Urinary bladder (tissue), 4 donors: ENCODE data around the gene NAV2. TPM values are rescaled to one million over a fixed set of nuclear protein-coding genes. Genes with fewer than 3 reads are reported as not detected.

Experiments used
- DNase-seq: peaks from one replicate; pipeline ENCODE4 v3.0.0-alpha.2; 2015; ENCODE audit errors: extremely low spot score
- H3K27ac ChIP-seq: one replicate; pipeline ENCODE4 v1.5.1; 2013; ENCODE audit warnings: low read depth, mild to moderate bottlenecking, moderate library complexity
- H3K36me3 ChIP-seq: one replicate; pipeline ENCODE4 v1.6.1; 2013; ENCODE audit warnings: mild to moderate bottlenecking, moderate library complexity; ENCODE audit not compliant: insufficient read depth
- H3K4me1 ChIP-seq: one replicate; pipeline ENCODE4 v1.6.1; 2013; ENCODE audit warnings: mild to moderate bottlenecking, moderate library complexity; ENCODE audit not compliant: insufficient read depth
- H3K4me3 ChIP-seq: one replicate; pipeline ENCODE4 v1.5.1; 2013; ENCODE audit warnings: low read depth, low read length
- WGBS: extraction: QIAGEN DNeasy Blood & Tissue Kit; methylation state at CpG from one replicate; pipeline ENCODE4 v1.1.7; 2013; 5-methylcytosine and 5-hydroxymethylcytosine counted together
- polyA plus RNA-seq: library from polyadenylated mRNA; stranded (reverse); fragments of 200-250 nt; gene quantifications from one replicate; pipeline ENCODE4 v1.2.3, GENCODE V29; 2013
- total RNA-seq: library from RNA; depleted of rRNA; stranded (reverse); fragments of >200 nt; gene quantifications from one replicate; pipeline ENCODE4 v1.2.3, GENCODE V29; 2014
- donor health status: healthy with polysubstance abuse.
- donor health status: healthy.

The NAV2 gene
- total and polyA plus RNA-seq, 2 donors = 7.8 to 10.6 TPM

DNA sequence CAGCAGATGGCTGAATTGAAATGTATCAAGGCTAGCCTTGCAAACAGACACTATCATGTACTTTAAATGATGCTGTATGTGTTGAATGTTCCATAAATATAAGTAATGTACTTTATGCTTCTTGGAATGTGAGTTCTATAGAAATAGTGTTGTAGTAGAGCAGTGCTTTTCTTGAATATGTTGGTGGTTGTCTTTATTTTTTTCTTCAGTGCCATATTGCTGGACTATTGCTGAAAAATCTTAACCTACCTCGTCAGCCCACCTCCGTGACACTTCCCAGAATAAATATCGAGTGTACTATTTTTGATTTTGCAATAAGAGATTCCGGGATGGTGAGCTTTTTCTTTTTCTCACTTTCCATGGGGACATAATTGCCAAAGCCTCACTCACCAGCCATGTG is 153.9 kb downstream of the NAV2 start:
- no peaks in the 10 kb centered on the region for H3K4me1 ChIP-seq
- H3K27ac ChIP-seq = no peak overlapping the region

DNA sequence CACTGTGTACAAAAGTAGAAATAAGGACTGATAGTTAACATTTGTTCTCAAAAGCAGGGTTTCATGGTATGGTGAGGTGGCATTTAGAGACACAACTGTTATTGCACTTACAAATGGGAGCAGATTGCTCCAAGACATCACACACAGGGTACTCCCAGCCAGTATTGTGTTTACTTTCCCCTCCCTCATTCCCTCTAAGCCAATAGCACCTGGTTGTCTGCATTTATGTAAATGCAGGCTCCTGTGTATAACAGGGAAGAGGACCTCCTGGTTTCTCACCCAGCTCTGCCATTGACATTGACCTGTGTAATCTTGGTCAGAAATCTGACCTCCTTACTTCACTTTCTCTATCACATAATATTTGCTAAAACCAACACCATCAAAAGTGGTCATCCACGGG is 154.4 kb downstream of the NAV2 start:
- Histone ChIP-seq H3K36me3 (no peaks in the 10 kb centered on the region), H3K4me1 (no peaks in the 10 kb centered on the region), H3K4me3 (no peak overlapping the region), H3K27ac (no peak overlapping the region)
- DNase-seq = no peak
- WGBS = 84% methylated on average over 1 of the region's 1 CpG

More for the DNA sequence above, 153.9 kb downstream of the NAV2 start:
- H3K4me3 ChIP-seq = no peak overlapping the region
- no peaks in the 10 kb centered on the region for H3K36me3 ChIP-seq
- DNase-seq = no peak
- WGBS = 96% methylated on average over 4 of the region's 4 CpGs

DNA sequence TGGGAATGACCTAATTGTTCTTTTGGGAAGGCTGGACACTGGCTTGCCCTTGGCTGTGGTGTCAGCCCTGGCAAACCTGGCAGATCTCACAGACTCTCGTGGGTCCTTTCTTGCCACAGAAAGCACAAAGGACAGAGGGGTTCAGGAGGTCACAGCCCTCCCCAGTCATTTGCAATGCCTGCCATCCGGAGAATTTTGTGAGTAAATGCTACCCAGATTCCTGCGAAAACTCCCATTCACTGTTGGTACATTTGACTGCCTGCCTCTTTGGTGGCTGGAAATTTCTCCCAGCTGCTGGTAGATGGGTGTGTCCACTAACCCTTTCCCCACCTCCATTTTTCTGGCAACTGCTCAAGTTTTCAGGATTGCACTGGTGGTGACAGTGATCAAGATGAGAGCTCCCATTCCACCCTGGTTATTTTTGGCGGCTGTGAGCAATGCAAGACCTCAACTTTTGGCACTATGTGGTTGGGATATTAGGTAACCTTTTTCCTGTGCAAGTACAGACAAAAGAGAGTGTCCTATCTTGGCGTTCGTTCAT is 155.7 kb downstream of the NAV2 start:
- H3K27ac ChIP-seq = no peak overlapping the region
- no peaks in the 10 kb centered on the region for H3K4me1 ChIP-seq
- WGBS = 57% methylated on average over 6 of the region's 6 CpGs
- no peak overlapping the region for H3K4me3 ChIP-seq
- DNase-seq = no peak
- no peaks in the 10 kb centered on the region for H3K36me3 ChIP-seq

DNA sequence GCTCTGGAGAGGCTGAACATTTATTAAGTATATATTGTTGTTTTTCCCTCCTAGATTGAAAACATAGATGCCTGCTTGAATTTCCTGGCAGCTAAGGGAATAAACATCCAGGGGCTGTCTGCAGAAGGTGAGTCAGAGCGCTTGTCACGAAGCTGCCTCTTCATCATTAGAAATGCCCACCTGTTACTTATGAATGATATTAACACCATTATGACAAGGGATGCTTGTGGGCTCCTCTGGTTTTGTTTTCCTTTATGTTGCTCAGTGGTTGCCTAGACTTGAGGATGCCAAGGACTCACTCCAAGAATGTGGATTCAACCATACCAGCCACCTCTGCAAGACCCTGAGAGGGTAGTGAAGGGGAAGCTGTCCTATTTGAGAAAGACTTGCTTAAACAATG is 156.2 kb downstream of the NAV2 start:
- H3K36me3 ChIP-seq = no peaks in the 10 kb centered on the region
- no peaks in the 10 kb centered on the region for H3K4me1 ChIP-seq
- H3K27ac ChIP-seq = no peak overlapping the region
- 84% methylated on average over 2 of the region's 2 CpGs for WGBS
- no peak overlapping the region for H3K4me3 ChIP-seq
- no peak for DNase-seq

DNA sequence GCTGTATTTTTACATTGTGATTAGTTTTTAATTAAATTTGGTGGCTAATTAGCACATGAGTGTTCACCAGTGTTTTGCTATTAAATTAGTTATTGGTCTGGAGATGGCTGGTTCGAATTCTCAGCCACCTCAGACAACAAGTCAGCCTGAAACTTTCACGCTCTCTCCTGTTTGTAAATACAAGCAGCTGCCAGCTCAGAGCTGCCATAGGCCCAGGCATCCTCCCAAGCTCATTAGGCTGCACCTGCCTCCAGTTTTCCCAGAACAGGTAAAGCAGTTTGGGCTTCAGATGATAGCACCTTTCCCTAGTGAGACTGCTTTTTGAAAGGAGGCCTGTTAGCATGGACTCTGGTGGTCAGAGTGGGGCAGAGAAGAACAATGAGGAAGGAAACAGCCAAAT is 156.8 kb downstream of the NAV2 start:
- H3K27ac ChIP-seq = no peak overlapping the region

DNA sequence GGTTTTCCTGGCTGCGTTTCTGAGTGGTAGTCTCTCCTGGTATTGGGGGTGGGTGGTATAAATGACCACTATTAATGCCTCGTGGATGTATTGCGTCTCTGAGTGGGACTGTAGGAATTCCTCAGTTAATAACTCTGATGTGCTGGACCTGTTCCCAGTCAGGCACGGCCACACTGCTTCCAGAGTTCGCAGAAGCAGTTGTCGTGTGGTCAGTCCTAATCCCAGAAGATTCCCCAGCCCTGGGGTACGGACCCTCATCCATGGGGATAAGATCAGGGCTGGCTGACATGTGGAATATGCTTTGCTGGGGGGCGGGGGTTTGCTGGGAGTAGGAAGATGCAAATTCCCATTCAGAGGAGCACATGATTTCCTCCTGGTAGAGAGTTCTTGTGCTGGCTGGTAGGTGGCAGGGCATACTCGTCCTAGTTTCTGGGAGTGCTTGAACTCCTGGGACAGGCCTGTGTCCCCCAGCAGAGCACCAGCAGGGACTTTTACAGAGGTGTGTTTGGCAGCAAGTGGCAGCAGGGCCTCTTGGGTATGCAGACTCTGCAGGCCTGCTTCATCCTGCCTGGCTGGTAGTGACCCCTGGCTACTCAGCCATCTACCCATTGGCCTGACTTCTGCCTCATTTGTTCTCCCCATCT is 157.4 kb downstream of the NAV2 start:
- WGBS = 53% methylated on average over 9 of the region's 9 CpGs
- DNase-seq = no peak
- no peak overlapping the region for H3K4me3 ChIP-seq
- H3K27ac ChIP-seq = no peak overlapping the region
- no peaks in the 10 kb centered on the region for H3K4me1 ChIP-seq
- no peaks in the 10 kb centered on the region for H3K36me3 ChIP-seq

More for the DNA sequence above, 156.8 kb downstream of the NAV2 start:
- Histone ChIP-seq H3K4me3 (no peak overlapping the region), H3K36me3 (no peaks in the 10 kb centered on the region), H3K4me1 (no peaks in the 10 kb centered on the region)
- DNase-seq = no peak
- 86% methylated on average over 2 of the region's 2 CpGs for WGBS

DNA sequence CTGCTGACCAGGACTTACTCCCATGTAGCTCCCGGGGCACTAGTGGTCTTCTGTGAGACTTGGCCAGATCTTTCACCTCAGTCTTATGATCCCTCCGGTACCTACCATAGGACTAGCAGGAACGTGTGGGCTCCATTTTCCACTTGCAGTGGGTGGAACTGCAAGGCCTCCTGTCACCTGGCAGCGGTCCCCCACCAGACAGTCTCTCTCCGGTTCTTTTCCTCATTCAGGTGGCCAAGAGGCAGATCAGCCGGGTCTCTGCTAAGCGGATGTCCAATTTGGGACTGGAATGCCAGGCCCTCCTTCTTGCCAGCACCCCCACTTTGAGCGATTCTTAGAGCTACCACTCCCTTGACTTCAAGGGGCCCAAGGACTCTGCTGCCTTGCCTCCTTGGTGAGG is 158.9 kb downstream of the NAV2 start:
- H3K4me1 ChIP-seq = no peaks in the 10 kb centered on the region
- H3K27ac ChIP-seq = no peak overlapping the region
- no peaks in the 10 kb centered on the region for H3K36me3 ChIP-seq
- WGBS = 84% methylated on average over 8 of the region's 8 CpGs
- no peak for DNase-seq
- H3K4me3 ChIP-seq = no peak overlapping the region

DNA sequence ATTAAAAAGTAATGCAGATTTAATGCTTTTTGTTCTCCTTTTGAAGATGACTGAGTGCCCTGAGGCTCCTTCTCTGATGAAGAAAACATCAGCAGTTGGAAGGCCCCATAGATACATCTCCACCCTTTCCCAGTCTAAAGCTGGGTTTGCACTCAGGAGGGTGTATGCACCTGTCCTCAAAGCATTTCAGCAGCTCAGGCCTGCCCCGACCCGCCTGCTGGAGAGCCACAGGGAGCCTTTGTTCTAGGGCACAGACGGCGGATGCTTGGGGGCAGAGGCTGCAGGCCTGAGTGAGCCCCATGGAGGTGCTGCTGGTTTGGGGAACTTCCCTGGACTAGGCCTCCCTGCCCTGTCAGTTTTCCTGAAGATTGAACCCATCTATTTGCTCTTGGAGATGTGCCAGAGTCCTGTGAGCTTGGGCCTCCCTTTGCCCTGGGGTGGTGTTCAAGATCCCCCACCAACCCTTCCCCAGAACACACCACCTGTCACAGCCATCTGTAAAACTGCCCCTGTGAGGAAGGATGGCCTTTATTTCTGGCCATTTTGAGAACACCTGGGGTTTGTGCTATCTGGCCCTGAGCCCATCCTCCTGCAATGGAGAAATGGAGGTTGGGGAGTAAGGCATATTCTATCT is 160.0 kb downstream of the NAV2 start:
- H3K4me1 ChIP-seq = no peaks in the 10 kb centered on the region
- WGBS = 93% methylated on average over 4 of the region's 4 CpGs
- H3K36me3 ChIP-seq = no peaks in the 10 kb centered on the region
- DNase-seq = no peak
- no peak overlapping the region for H3K27ac ChIP-seq
- H3K4me3 ChIP-seq = no peak overlapping the region

DNA sequence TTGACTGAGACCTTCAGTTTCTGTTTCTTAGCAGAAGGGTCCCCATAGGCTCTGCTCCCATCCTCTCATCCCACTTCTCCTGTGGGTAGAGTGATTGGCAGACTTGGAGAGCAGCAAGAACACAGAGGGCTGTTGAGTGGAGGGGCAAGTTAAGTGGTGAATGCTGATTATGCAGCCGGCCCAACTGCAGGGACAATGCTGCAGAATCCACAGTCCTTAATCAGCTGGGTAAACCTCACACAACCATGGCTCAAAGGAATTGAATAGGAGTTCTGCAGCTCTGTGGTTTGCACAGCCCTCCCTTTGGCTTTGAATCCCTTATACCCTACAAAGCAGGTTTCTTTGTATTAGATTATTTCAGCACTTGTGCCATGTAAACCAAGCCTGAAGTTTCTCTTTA is 161.1 kb downstream of the NAV2 start:
- 69% methylated on average over 1 of the region's 1 CpG for WGBS
- Histone ChIP-seq H3K4me3 (no peak overlapping the region), H3K36me3 (no peaks in the 10 kb centered on the region), H3K27ac (no peak overlapping the region), H3K4me1 (no peaks in the 10 kb centered on the region)
- no peak for DNase-seq

DNA sequence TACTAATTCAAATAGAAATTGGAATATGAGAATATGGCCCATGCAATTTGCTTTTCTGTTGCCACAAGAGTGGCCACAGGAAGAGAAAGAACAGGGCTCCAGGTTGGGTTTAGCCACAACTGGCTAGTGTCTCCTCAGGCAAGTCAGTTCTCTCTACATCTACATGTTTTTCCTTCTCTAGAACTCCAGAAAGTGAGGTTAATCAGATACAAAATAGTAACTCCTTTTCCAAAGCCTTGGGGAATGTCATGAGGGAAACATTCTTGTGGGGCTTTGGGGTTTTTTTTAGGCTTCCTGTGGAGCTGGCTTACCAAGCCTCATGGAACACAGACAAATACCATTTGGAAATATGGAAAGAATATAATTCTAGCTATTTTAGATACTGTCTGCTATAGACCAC is 161.6 kb downstream of the NAV2 start:
- Histone ChIP-seq H3K36me3 (no peaks in the 10 kb centered on the region), H3K27ac (no peak overlapping the region), H3K4me1 (no peaks in the 10 kb centered on the region), H3K4me3 (no peak overlapping the region)
- no peak for DNase-seq

DNA sequence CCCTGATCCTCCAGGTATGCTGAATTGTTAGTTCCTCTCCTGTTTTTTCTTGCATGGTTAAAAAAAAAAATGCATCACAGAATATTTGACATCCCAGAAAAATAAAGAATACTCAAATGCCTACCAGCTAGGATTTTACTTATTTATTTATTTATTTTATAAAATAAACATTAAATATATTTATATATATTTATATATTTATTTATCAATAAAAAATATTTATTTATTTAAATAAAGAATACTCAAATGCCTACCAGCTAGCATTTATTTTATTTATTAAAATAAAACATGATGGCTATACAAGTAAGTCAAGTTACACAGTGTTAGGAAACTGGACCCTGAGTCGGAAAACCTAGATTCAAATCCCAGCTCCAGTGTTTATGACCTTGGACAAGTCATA is 164.1 kb downstream of the NAV2 start:
- H3K36me3 ChIP-seq = no peaks in the 10 kb centered on the region
- no peak overlapping the region for H3K4me3 ChIP-seq
- 69% methylated on average over 1 of the region's 1 CpG for WGBS
- no peak for DNase-seq
- H3K4me1 ChIP-seq = no peaks in the 10 kb centered on the region
- H3K27ac ChIP-seq = no peak overlapping the region

DNA sequence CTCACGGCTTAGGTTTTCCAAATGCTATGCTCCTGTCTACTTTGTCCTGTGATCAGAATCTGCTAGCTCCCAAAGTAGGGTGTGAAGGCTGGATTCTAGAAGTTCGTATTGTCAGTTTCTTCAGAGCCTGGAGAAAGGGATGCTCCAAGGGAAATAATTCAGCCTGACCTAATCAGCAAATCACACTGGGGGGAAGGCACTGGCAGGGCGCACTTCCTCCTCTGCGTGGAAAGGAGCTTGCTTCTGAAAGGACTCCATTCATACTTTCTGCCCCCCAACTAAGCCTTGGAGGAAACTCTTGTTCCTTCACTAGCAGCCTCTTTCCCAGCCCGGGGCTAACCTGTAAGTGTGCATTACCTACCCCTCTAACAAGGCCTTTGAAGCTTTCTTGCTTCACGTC is 165.9 kb downstream of the NAV2 start:
- 85% methylated on average over 6 of the region's 6 CpGs for WGBS
- no peaks in the 10 kb centered on the region for H3K36me3 ChIP-seq
- H3K4me3 ChIP-seq = no peak overlapping the region
- H3K4me1 ChIP-seq = no peaks in the 10 kb centered on the region
- DNase-seq = no peak
- H3K27ac ChIP-seq = no peak overlapping the region

DNA sequence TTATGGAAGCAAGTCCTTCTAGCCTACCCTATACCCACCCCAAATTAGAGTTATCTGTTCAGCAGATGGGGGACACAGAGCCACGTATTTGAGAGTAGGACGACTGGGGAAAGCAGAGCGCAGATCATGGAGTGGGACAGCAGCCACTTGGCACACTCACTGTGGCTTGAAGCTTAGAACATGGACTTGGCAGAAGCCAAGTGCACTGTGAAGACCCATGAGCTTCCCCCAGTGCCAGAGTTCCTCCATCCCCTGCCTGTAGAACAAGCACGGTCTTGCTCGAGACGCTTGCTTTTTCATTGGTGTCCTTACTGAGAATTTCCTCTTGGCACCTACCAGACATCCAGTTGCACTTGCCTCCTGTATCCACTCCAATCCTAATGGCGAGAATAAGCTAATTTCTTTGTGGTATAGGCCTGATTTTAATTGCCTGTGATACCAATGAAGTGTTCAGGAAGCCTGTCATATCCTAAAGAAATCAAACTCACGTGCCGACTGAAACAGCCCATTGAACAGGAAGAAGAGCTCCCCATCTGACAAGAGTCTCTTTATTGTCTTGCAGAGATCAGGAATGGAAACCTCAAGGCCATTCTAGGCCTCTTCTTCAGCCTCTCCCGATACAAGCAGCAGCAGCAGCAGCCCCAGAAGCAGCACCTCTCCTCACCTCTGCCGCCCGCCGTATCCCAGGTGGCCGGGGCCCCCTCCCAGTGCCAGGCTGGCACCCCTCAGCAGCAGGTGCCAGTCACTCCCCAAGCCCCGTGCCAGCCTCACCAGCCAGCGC is 166.9 kb downstream of the NAV2 start:
- H3K27ac ChIP-seq = no peak overlapping the region
- DNase-seq = no peak
- H3K36me3 ChIP-seq = no peaks in the 10 kb centered on the region
- 77% methylated on average over 16 of the region's 16 CpGs for WGBS
- no peaks in the 10 kb centered on the region for H3K4me1 ChIP-seq
- H3K4me3 ChIP-seq = no peak overlapping the region

DNA sequence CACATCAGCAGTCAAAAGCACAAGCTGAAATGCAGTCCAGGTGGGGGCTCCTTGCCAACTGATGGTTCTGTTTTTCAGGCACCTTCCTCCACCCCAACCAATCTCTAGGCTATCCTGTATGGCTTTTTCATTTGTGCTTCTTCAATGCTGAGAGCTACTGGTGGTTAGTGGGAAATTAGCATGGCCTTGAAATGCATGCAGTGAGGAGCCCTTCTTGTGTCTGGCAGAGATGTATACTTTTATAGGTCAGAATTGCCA is 167.4 kb downstream of the NAV2 start:
- Histone ChIP-seq H3K36me3 (no peaks in the 10 kb centered on the region), H3K4me3 (no peak overlapping the region), H3K4me1 (no peaks in the 10 kb centered on the region), H3K27ac (no peak overlapping the region)
- DNase-seq = no peak
